DND-41 (cell line): ENCODE measurements around the gene PRELID3B.

ENCODE experiments used
- CTCF ChIP-seq: IDR thresholded peaks from 2 replicates; pipeline ENCODE4 v1.5.1; 2012; ENCODE audit warnings: borderline replicate concordance, low read length, moderate library complexity, mild to moderate bottlenecking; ENCODE audit not compliant: poor library complexity, severe bottlenecking; ENCODE audit errors: extremely low read depth
- EZH2 ChIP-seq: IDR thresholded peaks from 3 replicates; pipeline ENCODE4 v1.6.1; 2012; ENCODE audit warnings: borderline replicate concordance, low read depth, mild to moderate bottlenecking, moderate library complexity, low read length, inconsistent platforms; ENCODE audit not compliant: severe bottlenecking

- TF ChIP-seq CTCF (no peak), EZH2 (no peak)
Observed at GRCh38 chr20:58998656-58999055, 43.9 kb downstream of the PRELID3B start.
